A673 (cell line): ENCODE measurements around the gene IGFBPL1. TPM values are rescaled to one million over a fixed set of nuclear protein-coding genes. Genes with fewer than 3 reads are reported as not detected.
A peak's percentile ranks its signal among the peaks of the same experiment; 100 is the strongest.

Source experiments
- BruUV-seq: library from RNA; stranded (reverse); fragments of 400-500 nt; replicated peaks from 2 replicates; lab custom pipeline; 2021; lab: Mats Ljungman, UMichigan
- CTCF ChIA-PET: fragments of 300-600 bp; sonication (Branson Sonifier 250); formaldehyde crosslinking; loops from one replicate; lab custom pipeline; 2022; ENCODE audit warnings: antibody characterized with exemption; lab: Charles Lee
- POLR2A ChIA-PET: fragments of 300-600 bp; sonication (Branson Sonifier 250); formaldehyde crosslinking; loops from one replicate; lab custom pipeline; 2022; ENCODE audit warnings: antibody characterized with exemption; ENCODE audit not compliant: low non-redundant PET; lab: Charles Lee
- DNase-seq: peaks from one replicate; pipeline ENCODE4 v3.0.0-alpha.2; 2015; ENCODE audit warnings: low spot score
- H3K27ac ChIP-seq: fragments of 200-600 bp; sonication (generic); 2 replicates; pipeline ENCODE4 v1.5.1; 2016; ENCODE audit warnings: mixed run types, low read depth, mild to moderate bottlenecking, mixed read lengths, antibody characterized with exemption, low read length; ENCODE audit not compliant: poor library complexity, severe bottlenecking
- H3K27me3 ChIP-seq: fragments of 200-600 bp; sonication (generic); replicated peaks from 2 replicates; pipeline ENCODE4 v1.6.1; 2017; ENCODE audit warnings: mixed run types, low read depth, mild to moderate bottlenecking, mixed read lengths, antibody characterized with exemption, low read length; ENCODE audit not compliant: insufficient read depth, poor library complexity
- H3K36me3 ChIP-seq: fragments of 200-600 bp; sonication (generic); 2 replicates; pipeline ENCODE4 v1.6.1; 2016; ENCODE audit warnings: mixed run types, mild to moderate bottlenecking, mixed read lengths, antibody characterized with exemption, low read length; ENCODE audit not compliant: insufficient read depth, poor library complexity, severe bottlenecking
- H3K4me1 ChIP-seq: fragments of 200-600 bp; sonication (generic); 2 replicates; pipeline ENCODE4 v1.6.1; 2017; ENCODE audit warnings: mixed run types, mild to moderate bottlenecking, mixed read lengths, antibody characterized with exemption, low read length; ENCODE audit not compliant: insufficient read depth, poor library complexity, severe bottlenecking
- H3K4me3 ChIP-seq: fragments of 200-600 bp; sonication (generic); 2 replicates; pipeline ENCODE4 v1.5.1; 2016; ENCODE audit warnings: low read depth, mixed run types, mild to moderate bottlenecking, mixed read lengths, low read length; ENCODE audit not compliant: poor library complexity, severe bottlenecking
- H3K9me3 ChIP-seq: fragments of 200-600 bp; sonication (generic); 2 replicates; pipeline ENCODE4 v1.6.1; 2016; ENCODE audit warnings: mixed run types, low read depth, mild to moderate bottlenecking, mixed read lengths, antibody characterized with exemption, low read length; ENCODE audit not compliant: poor library complexity, severe bottlenecking
- CTCF ChIP-seq: fragments of 300-800, 200-600 bp; sonication (generic); conservative IDR thresholded peaks from 2 replicates; pipeline ENCODE4 v1.5.1; 2017; ENCODE audit warnings: low read depth, mild to moderate bottlenecking, antibody characterized with exemption, low read length, moderate library complexity, mixed read lengths
- EZH2 ChIP-seq: fragments of 200-600 bp; sonication (generic); IDR thresholded peaks from 2 replicates; pipeline ENCODE4 v1.6.1; 2017; ENCODE audit warnings: borderline replicate concordance, low read depth, mild to moderate bottlenecking, mixed read lengths, antibody characterized with exemption, low read length; ENCODE audit not compliant: poor library complexity, severe bottlenecking
- intact Hi-C: fragments of 100-400 bp; cut with micrococcal nuclease; formaldehyde crosslinking; loops from one replicate; pipeline ENCODE4 v1.10.0; 2022; ENCODE audit not compliant: unreplicated experiment
- total RNA-seq: library from RNA; stranded (reverse); gene quantifications from 2 replicates; pipeline ENCODE4 v1.2.3, GENCODE V29; 2021

IGFBPL1 gene
- total RNA-seq, 1 experiment from 2014 or later, result 0.90 TPM

- CTCF ChIA-PET, result no interaction called here
- intact Hi-C loops, result no loop called here
- H3K4me1 ChIP-seq, result peaks cover 7% of the 10 kb centered on the region
- BruUV-seq, result no TSS peak
- H3K9me3 ChIP-seq, result no peaks in the 10 kb centered on the region
- POLR2A ChIA-PET, result no interaction called here
- H3K27ac ChIP-seq, result no peak overlapping the region
- no peaks in the 10 kb centered on the region for H3K27me3 ChIP-seq
- no peak for DNase-seq
- H3K36me3 ChIP-seq, result peaks cover 20% of the 10 kb centered on the region
- no peak overlapping the region for H3K4me3 ChIP-seq
- TF ChIP-seq CTCF (no peak), EZH2 (no peak)
Observed at GRCh38 chr9:38395653-38396370, 28.4 kb downstream of the IGFBPL1 start.

- no peak for TF ChIP-seq CTCF
- no peak for TF ChIP-seq EZH2
- no peak overlapping the region for H3K4me3 ChIP-seq
- ChIA-PET POLR2A (no interaction called here), CTCF (no interaction called here)
- H3K4me1 ChIP-seq, result peaks cover 8% of the 10 kb centered on the region
- H3K27me3 ChIP-seq, result no peaks in the 10 kb centered on the region
- BruUV-seq, result no TSS peak
- H3K36me3 ChIP-seq, result peaks cover 20% of the 10 kb centered on the region
- intact Hi-C loops, result no loop called here
- H3K27ac ChIP-seq, result no peak overlapping the region
- no peak for DNase-seq
- no peaks in the 10 kb centered on the region for H3K9me3 ChIP-seq
Observed at GRCh38 chr9:38394416-38394815, 29.8 kb downstream of the IGFBPL1 start.

GRCh38 chr9:38393128-38393796 is 31.0 kb downstream of the IGFBPL1 start:
- H3K27ac ChIP-seq, result peak overlapping the region; percentile 80
- H3K4me3 ChIP-seq, result peak overlapping the region; percentile 83
- POLR2A ChIA-PET, result interaction anchor here (0.5 kb wide), 1 partner anchor 147 kb away, joined by 17 read pairs; no protein-coding TSS in a partner anchor
- H3K9me3 ChIP-seq, result no peaks in the 10 kb centered on the region
- CTCF ChIA-PET, result interaction anchor here (1.2 kb wide), 1 partner anchor 480 kb away, joined by 4 read pairs; no protein-coding TSS in a partner anchor
- no peak for DNase-seq
- peaks cover 20% of the 10 kb centered on the region for H3K36me3 ChIP-seq
- H3K27me3 ChIP-seq, result no peaks in the 10 kb centered on the region
- no peak for TF ChIP-seq CTCF
- no peak for TF ChIP-seq EZH2
- intact Hi-C loops, result no loop called here
- peaks cover 20% of the 10 kb centered on the region for H3K4me1 ChIP-seq
- BruUV-seq, result TSS peak; percentile 31
